ENCODE data around the gene AP4B1. TPM values are rescaled to one million over a fixed set of nuclear protein-coding genes. Genes with fewer than 3 reads are reported as not detected.

Gene AP4B1
- total RNA-seq, 3 donors from 2014 or later (not counting 1 experiment from before 2014, with no cell fraction given) = 64.0 to 78.7 (median 77.6) TPM

DNA sequence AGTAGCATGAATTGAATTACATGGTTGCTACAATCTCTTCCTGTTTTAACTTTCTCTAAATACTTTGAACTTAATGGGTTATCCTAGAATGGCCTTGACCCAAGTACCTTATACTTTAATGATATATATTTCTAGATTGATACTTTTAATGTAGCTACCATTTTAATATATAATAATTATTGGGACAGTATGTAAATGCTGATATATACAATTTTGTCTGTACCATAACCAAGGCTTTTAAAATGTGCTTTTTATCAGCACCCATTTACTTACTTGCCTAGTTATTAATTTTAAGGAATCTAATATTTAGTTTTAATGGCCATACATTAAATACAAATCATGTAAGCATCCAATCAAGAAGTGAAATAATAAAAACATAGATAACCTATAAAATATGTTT is 37.9 kb upstream of the AP4B1 start:
- H3K9me3 ChIP-seq (ENCODE audit: control insufficient read depth, insufficient read depth, low read length) = no peaks in the 10 kb centered on the region
- Mint-ChIP-seq H3K27me3 (ENCODE audit: low read depth in 2 of 2) (no peaks in the 10 kb centered on the region), H3K36me3 (peaks cover 20% of the 10 kb centered on the region), H3K9me3 (no peaks in the 10 kb centered on the region), H3K27ac (peak overlapping the region in 1 of 2 donors; percentile 65), H3K4me1 (peaks cover 71 to 78% of the 10 kb centered on the region in 2 donors), H3K4me3 (peak overlapping the region; percentile 35)
- TF ChIP-seq, protein P1, sequence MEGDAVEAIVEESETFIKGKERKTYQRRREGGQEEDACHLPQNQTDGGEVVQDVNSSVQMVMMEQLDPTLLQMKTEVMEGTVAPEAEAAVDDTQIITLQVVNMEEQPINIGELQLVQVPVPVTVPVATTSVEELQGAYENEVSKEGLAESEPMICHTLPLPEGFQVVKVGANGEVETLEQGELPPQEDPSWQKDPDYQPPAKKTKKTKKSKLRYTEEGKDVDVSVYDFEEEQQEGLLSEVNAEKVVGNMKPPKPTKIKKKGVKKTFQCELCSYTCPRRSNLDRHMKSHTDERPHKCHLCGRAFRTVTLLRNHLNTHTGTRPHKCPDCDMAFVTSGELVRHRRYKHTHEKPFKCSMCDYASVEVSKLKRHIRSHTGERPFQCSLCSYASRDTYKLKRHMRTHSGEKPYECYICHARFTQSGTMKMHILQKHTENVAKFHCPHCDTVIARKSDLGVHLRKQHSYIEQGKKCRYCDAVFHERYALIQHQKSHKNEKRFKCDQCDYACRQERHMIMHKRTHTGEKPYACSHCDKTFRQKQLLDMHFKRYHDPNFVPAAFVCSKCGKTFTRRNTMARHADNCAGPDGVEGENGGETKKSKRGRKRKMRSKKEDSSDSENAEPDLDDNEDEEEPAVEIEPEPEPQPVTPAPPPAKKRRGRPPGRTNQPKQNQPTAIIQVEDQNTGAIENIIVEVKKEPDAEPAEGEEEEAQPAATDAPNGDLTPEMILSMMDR (IDR thresholded peaks at IDR 0.05) = no peak
- no peak for DNase-seq
- H3K36me3 ChIP-seq (ENCODE audit: control insufficient read depth, insufficient read depth, low read length) = peaks cover 36% of the 10 kb centered on the region
- no peak overlapping the region for H3K27ac ChIP-seq (ENCODE audit: low read length)
- intact Hi-C loops (cut with micrococcal nuclease) = no loop called here
- no peak overlapping the region for H3K4me3 ChIP-seq (ENCODE audit: low read length)
- H3K27me3 ChIP-seq (ENCODE audit: control insufficient read depth, insufficient read depth, low read length) = no peaks in the 10 kb centered on the region
- ATAC-seq = no peak
- peaks cover 42% of the 10 kb centered on the region for H3K4me1 ChIP-seq (ENCODE audit: control insufficient read depth, insufficient read depth, low read length)

- peak overlapping the region; percentile 67 for H3K27ac ChIP-seq (ENCODE audit: low read length)
- TF ChIP-seq, protein P1 (IDR thresholded peaks at IDR 0.05) = no peak
- H3K36me3 ChIP-seq (ENCODE audit: control insufficient read depth, insufficient read depth, low read length) = peaks cover 36% of the 10 kb centered on the region
- WGBS (ENCODE audit: insufficient coverage) = 83% methylated on average over 6 of the region's 7 CpGs
- H3K27me3 Mint-ChIP-seq (ENCODE audit: low read depth in 2 of 2) = no peaks in the 10 kb centered on the region
- H3K4me3 ChIP-seq (ENCODE audit: low read length) = no peak overlapping the region
- peaks cover 20% of the 10 kb centered on the region for H3K36me3 Mint-ChIP-seq
- H3K4me3 Mint-ChIP-seq = peak overlapping the region; percentile 77
- no peaks in the 10 kb centered on the region for H3K27me3 ChIP-seq (ENCODE audit: control insufficient read depth, insufficient read depth, low read length)
- H3K27ac Mint-ChIP-seq = peak overlapping the region; percentile 91 to 99
- H3K4me1 Mint-ChIP-seq = peaks cover 63 to 76% of the 10 kb centered on the region in 2 donors
- no peaks in the 10 kb centered on the region for H3K9me3 Mint-ChIP-seq
- no peaks in the 10 kb centered on the region for H3K9me3 ChIP-seq (ENCODE audit: control insufficient read depth, insufficient read depth, low read length)
- intact Hi-C loops (cut with micrococcal nuclease) = no loop called here
- ATAC-seq (no peak), DNase-seq (peak in 1 of 2 donors; percentile 27)
- peaks cover 46% of the 10 kb centered on the region for H3K4me1 ChIP-seq (ENCODE audit: control insufficient read depth, insufficient read depth, low read length)
Measured at GRCh38 chr1:113941245-113941559, 36.6 kb upstream of the AP4B1 start.

- intact Hi-C loops (cut with micrococcal nuclease) = loop anchor here (1.0 kb wide), 1 partner anchor 10 kb away; no protein-coding TSS in a partner anchor
- Mint-ChIP-seq H3K4me1 (peaks cover 62 to 74% of the 10 kb centered on the region in 2 donors), H3K36me3 (peaks cover 16% of the 10 kb centered on the region), H3K4me3 (peak overlapping the region; percentile 77), H3K9me3 (no peaks in the 10 kb centered on the region), H3K27ac (peak overlapping the region; percentile 91 to 99), H3K27me3 (ENCODE audit: low read depth in 2 of 2) (no peaks in the 10 kb centered on the region)
- H3K27ac ChIP-seq (ENCODE audit: low read length) = peak overlapping the region; percentile 67
- TF ChIP-seq, protein P1 (IDR thresholded peaks at IDR 0.05) = no peak
- H3K36me3 ChIP-seq (ENCODE audit: control insufficient read depth, insufficient read depth, low read length) = peaks cover 36% of the 10 kb centered on the region
- no peaks in the 10 kb centered on the region for H3K27me3 ChIP-seq (ENCODE audit: control insufficient read depth, insufficient read depth, low read length)
- DNase-seq (peak; percentile 55 to 78), ATAC-seq (peak; percentile 55 to 75 (median 73))
- no peak overlapping the region for H3K4me3 ChIP-seq (ENCODE audit: low read length)
- no peaks in the 10 kb centered on the region for H3K9me3 ChIP-seq (ENCODE audit: control insufficient read depth, insufficient read depth, low read length)
- 11% methylated on average over 15 of the region's 16 CpGs for WGBS (ENCODE audit: insufficient coverage)
- H3K4me1 ChIP-seq (ENCODE audit: control insufficient read depth, insufficient read depth, low read length) = peaks cover 46% of the 10 kb centered on the region
Measured at GRCh38 chr1:113940365-113941244, 36.0 kb upstream of the AP4B1 start.
